GM12878 (cell line): ENCODE data around the gene PRR15L. TPM values are rescaled to one million over a fixed set of nuclear protein-coding genes. Genes with fewer than 3 reads are reported as not detected.

Experiments used
- ATAC-seq: fragments of 200-7000 bp; cut with Tn5 transposase; 3 replicates; pipeline ENCODE4 v1.9.1; 2020; ENCODE audit warnings: mild to moderate bottlenecking, moderate library complexity
- BruUV-seq: library from RNA; stranded (reverse); fragments of 400-500 nt; replicated peaks from 2 replicates; lab custom pipeline; 2021; lab: Mats Ljungman, UMichigan
- CTCF ChIA-PET: fragments of 300-600 bp; sonication (Branson Sonifier 250); formaldehyde crosslinking; extraction: SDS; loops from one replicate; lab custom pipeline; 2021; ENCODE audit warnings: inconsistent platforms; lab: Yijun Ruan, JAX
- POLR2A ChIA-PET: fragments of 350-600 bp; formaldehyde crosslinking; extraction: SDS; loops from one replicate; lab custom pipeline; 2021; ENCODE audit warnings: inconsistent platforms; lab: Charles Lee
- RAD21 ChIA-PET: fragments of 300-600 bp; sonication (Branson Sonifier 250); formaldehyde crosslinking; loops from one replicate; lab custom pipeline; 2023; ENCODE audit warnings: antibody characterized with exemption; ENCODE audit not compliant: unreplicated experiment; lab: Charles Lee
- SMC1A ChIA-PET: fragments of 300-600 bp; sonication (Branson Sonifier 250); formaldehyde crosslinking; loops from one replicate; lab custom pipeline; 2023; ENCODE audit not compliant: unreplicated experiment, uncharacterized antibody; lab: Charles Lee
- DNase-seq: peaks from one replicate; pipeline ENCODE4 v3.0.0-alpha.2; 2011; ENCODE audit warnings: low read depth, low spot score
- FAIRE-seq: peaks from 3 replicates; lab custom pipeline; 2011; peaks lifted over from hg19 to GRCh38; lab: Jason Lieb, UNC
- H2AFZ ChIP-seq: 2 replicates; pipeline ENCODE4 v1.6.0; 2011; ENCODE audit warnings: low read depth, low read length, control low read depth; ENCODE audit not compliant: control insufficient read depth
- H3K27ac ChIP-seq: 2 replicates; pipeline ENCODE4 v1.5.1; 2011; ENCODE audit warnings: control low read depth; ENCODE audit not compliant: control insufficient read depth, insufficient read depth
- H3K27me3 ChIP-seq, 2 experiments: replicated peaks in 1 of 2; 2 replicates each; pipeline versions ENCODE4 v1.6.0 to v1.6.1; 2011; ENCODE audit warnings: low read length in 1 of 2; ENCODE audit not compliant: control insufficient read depth in 2 of 2, insufficient read depth in 2 of 2
- H3K36me3 ChIP-seq, 2 experiments: 2 replicates each; pipeline ENCODE4 v1.5.1; 2011; ENCODE audit warnings: low read length in 1 of 2; ENCODE audit not compliant: control insufficient read depth in 2 of 2, insufficient read depth in 2 of 2
- H3K4me1 ChIP-seq: 2 replicates; pipeline ENCODE4 v1.6.1; 2011; ENCODE audit warnings: mild to moderate bottlenecking, low read length, moderate library complexity, mixed read lengths; ENCODE audit not compliant: control insufficient read depth, insufficient read depth
- H3K4me2 ChIP-seq: 2 replicates; pipeline ENCODE4 v1.6.0; 2011; ENCODE audit warnings: control low read depth; ENCODE audit not compliant: control insufficient read depth, insufficient read depth
- H3K4me3 ChIP-seq: fragments of 200-600 bp; sonication (generic); 2 replicates; pipeline ENCODE4 v1.5.1; 2016
- H3K79me2 ChIP-seq: 2 replicates; pipeline ENCODE4 v1.6.0; 2011; ENCODE audit warnings: low read length; ENCODE audit not compliant: control insufficient read depth, insufficient read depth
- H3K9ac ChIP-seq: 2 replicates; pipeline ENCODE4 v1.8.0; 2011; ENCODE audit warnings: low read length, control low read depth, mixed read lengths; ENCODE audit not compliant: control insufficient read depth, insufficient read depth
- H3K9me3 ChIP-seq: replicated peaks from 3 replicates; pipeline ENCODE4 v1.5.1; 2011; ENCODE audit warnings: mild to moderate bottlenecking, low read length; ENCODE audit not compliant: control insufficient read depth, insufficient read depth
- H4K20me1 ChIP-seq: 2 replicates; pipeline ENCODE4 v1.6.0; 2011; ENCODE audit not compliant: control insufficient read depth, insufficient read depth
- CHD1 ChIP-seq: IDR thresholded peaks from 2 replicates; pipeline ENCODE4 v1.6.1; 2012; ENCODE audit warnings: low read depth, low read length, improper control_type of control experiment
- CREB1 ChIP-seq: IDR thresholded peaks from 2 replicates; pipeline ENCODE4 v1.6.1; 2012; ENCODE audit warnings: low read depth, mild to moderate bottlenecking, inconsistent platforms
- HCFC1 ChIP-seq: fragments of 150-350 bp; IDR thresholded peaks from 2 replicates; pipeline ENCODE4 v1.6.1; 2014; ENCODE audit warnings: low read length
- HDAC6 ChIP-seq: fragments of 200-600 bp; sonication (generic); IDR thresholded peaks from one replicate; pipeline ENCODE4 v1.8.0; 2017; ENCODE audit warnings: antibody characterized with exemption; ENCODE audit not compliant: unreplicated experiment
- HDGF ChIP-seq: fragments of 450-650 bp; IDR thresholded peaks from 2 replicates; pipeline ENCODE4 v1.6.1; 2016; ENCODE audit warnings: antibody characterized with exemption
- IKZF2 ChIP-seq, 2 experiments: fragments of 450-650 bp; IDR thresholded peaks; 2 replicates each; pipeline ENCODE4 v1.6.1; 2017; ENCODE audit warnings: mild to moderate bottlenecking in 2 of 2, moderate library complexity in 2 of 2
- LARP7 ChIP-seq: fragments of 450-650 bp; IDR thresholded peaks from 2 replicates; pipeline ENCODE4 v1.6.1; 2017; ENCODE audit warnings: mild to moderate bottlenecking
- MEF2A ChIP-seq: IDR thresholded peaks from 2 replicates; pipeline ENCODE4 v1.6.1; 2011; ENCODE audit warnings: low read depth, mild to moderate bottlenecking, low read length, moderate library complexity; ENCODE audit not compliant: insufficient read depth
- POLR2AphosphoS2 ChIP-seq: IDR thresholded peaks from 2 replicates; pipeline ENCODE4 v1.6.1; 2011; ENCODE audit warnings: low read depth, mild to moderate bottlenecking, low read length, improper control_type of control experiment, moderate library complexity
- RUNX3 ChIP-seq: IDR thresholded peaks from 2 replicates; pipeline ENCODE4 v1.6.1; 2012; ENCODE audit warnings: low read length, inconsistent platforms
- TCF3 ChIP-seq: IDR thresholded peaks from 2 replicates; pipeline ENCODE4 v1.6.1; 2012; ENCODE audit warnings: low read depth, mild to moderate bottlenecking, low read length, borderline replicate concordance; ENCODE audit not compliant: insufficient read depth
- WGBS: methylation state at CpG from one replicate; pipeline ENCODE4 v1.1.6; 2016; ENCODE audit warnings: low lambda C conversion rate; ENCODE audit not compliant: insufficient replicate concordance, insufficient coverage; ENCODE audit errors: missing lambda C conversion rate; 5-methylcytosine and 5-hydroxymethylcytosine counted together
- in situ Hi-C: fragments of 300-500 bp; cut with MboI; formaldehyde crosslinking; loops from 9 replicates; pipeline ENCODE4 v1.14.3; 2018; ENCODE audit warnings: mixed read lengths
- intact Hi-C: fragments of 100-400 bp; cut with micrococcal nuclease; formaldehyde crosslinking; loops from one replicate; pipeline ENCODE4 v1.14.2; 2022; ENCODE audit not compliant: unreplicated experiment
- polyA plus RNA-seq, 11 experiments: library from polyadenylated mRNA; depleted of rRNA in 4 of 11; unstranded in 6 of 11; stranded (reverse) in 5 of 11; fragments of >200 nt; fragmentation: Nextera tagmentation in 4 of 11; fragmentation: Illumina TruSeq in 1 of 11; extraction: Ambion mirVana in 4 of 11; extraction: Trizol in 1 of 11; gene quantifications; 1 replicate in 1 of 11; 2 replicates in 10 of 11; pipeline versions ENCODE4 v1.2.1 to v1.2.3, GENCODE V29; 2011 to 2016; ENCODE audit warnings: inconsistent platforms in 2 of 11, missing spikeins in 2 of 11, low read depth in 1 of 11
- total RNA-seq, 4 experiments: library from RNA; depleted of rRNA in 3 of 4; stranded (reverse); fragments of >200 nt in 3 of 4; fragmentation: Illumina TruSeq in 1 of 4; extraction: Trizol in 1 of 4; gene quantifications; 2 replicates each; pipeline versions ENCODE4 v1.2.1 to v1.2.3, GENCODE V29; 2013 to 2021
- TF ChIP-seq, protein P1 (sequence below): fragments of 150-350 bp; IDR thresholded peaks from 2 replicates; pipeline ENCODE4 v1.6.1; 2014; ENCODE audit warnings: mild to moderate bottlenecking, low read depth, low read length

PRR15L gene
- total and polyA plus RNA-seq, 10 of the 15 experiments (the other 5 are each of a cell fraction or from before 2014, with no cell fraction given) = 0.11 to 0.18 TPM; not detected in 8

DNA sequence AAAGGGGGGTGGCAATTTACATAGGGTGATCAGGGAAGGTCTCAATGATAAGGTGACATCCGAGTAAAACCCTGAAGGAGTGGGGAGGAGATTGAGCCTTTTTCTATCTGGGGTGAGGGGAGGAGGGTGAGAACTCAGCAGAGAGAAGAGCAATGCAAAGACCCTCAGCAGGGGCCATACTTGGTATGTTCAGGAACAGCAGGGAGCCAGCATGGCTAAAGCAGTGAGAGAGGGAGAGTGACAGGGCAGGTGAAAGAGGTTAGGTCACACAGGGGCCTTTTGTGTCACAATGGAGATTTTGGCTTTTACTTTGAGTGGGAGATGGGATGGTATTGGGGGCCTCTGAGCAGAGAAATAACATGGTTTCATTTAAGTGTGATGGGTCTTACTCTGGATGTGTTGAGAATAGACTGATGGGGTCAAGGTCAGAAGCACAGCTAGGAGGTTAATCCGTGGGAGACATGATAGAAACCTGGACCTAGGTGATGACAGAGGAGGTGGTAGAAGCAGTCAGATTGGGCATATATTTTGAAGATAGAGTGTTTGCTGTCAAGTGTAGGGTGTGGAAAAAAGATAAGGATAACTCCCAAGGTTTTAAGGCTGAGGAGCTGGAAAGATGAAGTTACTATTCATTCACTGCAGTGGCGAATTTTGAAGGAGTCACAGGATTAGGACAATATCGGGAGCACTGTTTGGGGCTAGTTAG lies 55.5 kb downstream of the PRR15L start:
- TF ChIP-seq HDAC6 = no peak
- TF ChIP-seq MEF2A = no peak
- TF ChIP-seq HCFC1 = no peak
- no peak for TF ChIP-seq CREB1
- no peak for TF ChIP-seq TCF3
- TF ChIP-seq, protein P1, sequence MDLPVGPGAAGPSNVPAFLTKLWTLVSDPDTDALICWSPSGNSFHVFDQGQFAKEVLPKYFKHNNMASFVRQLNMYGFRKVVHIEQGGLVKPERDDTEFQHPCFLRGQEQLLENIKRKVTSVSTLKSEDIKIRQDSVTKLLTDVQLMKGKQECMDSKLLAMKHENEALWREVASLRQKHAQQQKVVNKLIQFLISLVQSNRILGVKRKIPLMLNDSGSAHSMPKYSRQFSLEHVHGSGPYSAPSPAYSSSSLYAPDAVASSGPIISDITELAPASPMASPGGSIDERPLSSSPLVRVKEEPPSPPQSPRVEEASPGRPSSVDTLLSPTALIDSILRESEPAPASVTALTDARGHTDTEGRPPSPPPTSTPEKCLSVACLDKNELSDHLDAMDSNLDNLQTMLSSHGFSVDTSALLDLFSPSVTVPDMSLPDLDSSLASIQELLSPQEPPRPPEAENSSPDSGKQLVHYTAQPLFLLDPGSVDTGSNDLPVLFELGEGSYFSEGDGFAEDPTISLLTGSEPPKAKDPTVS = no peak
- TF ChIP-seq IKZF2 (IDR thresholded peaks at IDR 0.05) = no peak
- no peak for TF ChIP-seq POLR2AphosphoS2
- TF ChIP-seq HDGF = no peak
- TF ChIP-seq CHD1 = no peak
- no peak for TF ChIP-seq LARP7
- TF ChIP-seq RUNX3 = no peak
- TF ChIP-seq, all 136 proteins: peak for 0
- in situ Hi-C loops = no loop called here
- peaks cover 0 to 6% of the 10 kb centered on the region in 2 experiments; a peak in 2 of 4 replicates for H3K36me3 ChIP-seq
- no peak overlapping the region for H3K4me2 ChIP-seq
- SMC1A ChIA-PET = interaction anchor here (1.0 kb wide), 1 partner anchor 29 kb away, joined by 3 read pairs; no protein-coding TSS in a partner anchor
- RAD21 ChIA-PET = no interaction called here
- H3K9me3 ChIP-seq = no peaks in the 10 kb centered on the region
- no peak overlapping the region for H3K27ac ChIP-seq
- H3K27me3 ChIP-seq = no peaks in the 10 kb centered on the region
- DNase-seq (no peak), ATAC-seq (no peak), FAIRE-seq (no peak)
- H3K4me3 ChIP-seq = no peak overlapping the region
- no peaks in the 10 kb centered on the region for H4K20me1 ChIP-seq
- peaks cover 8% of the 10 kb centered on the region for H3K79me2 ChIP-seq
- BruUV-seq = no TSS peak
- H3K9ac ChIP-seq = no peak overlapping the region
- CTCF ChIA-PET = interaction anchor here (0.7 to 1.0 kb wide), 2 partner anchors 44 to 116 kb away, joined by 3 to 4 read pairs; no protein-coding TSS in a partner anchor
- POLR2A ChIA-PET = no interaction called here
- peaks cover 4% of the 10 kb centered on the region; the same call in 1 of the 2 replicates for H3K4me1 ChIP-seq
- 76% methylated on average over 4 of the region's 4 CpGs for WGBS
- intact Hi-C loops = no loop called here
- no peak overlapping the region for H2AFZ ChIP-seq

Other genes starting within 250 kb of the PRR15L start
Only the 7 nearest of the 13 such genes appear.
- 33.3 and 39.3 TPM in 2 replicates for gene SCRN2, start 116.6 kb downstream of the PRR15L start, total RNA-seq (2014; rRNA removed)
- 13.5 TPM in 2 replicates for gene SCRN2, start 116.6 kb downstream of the PRR15L start, total RNA-seq (2014; rRNA removed; fragmentation: Illumina TruSeq; extraction: Trizol)
- 28.9 and 30.5 TPM in 2 replicates for gene SCRN2, start 116.6 kb downstream of the PRR15L start, total RNA-seq (2021)
- 9.7 and 15.4 TPM in 2 replicates for gene SCRN2, start 116.6 kb downstream of the PRR15L start, polyA plus RNA-seq (2011; rRNA removed)
- 3.0 and 10.8 TPM in 2 replicates for gene SCRN2, start 116.6 kb downstream of the PRR15L start, polyA plus RNA-seq (2014; fragmentation: Illumina TruSeq; extraction: Trizol)
- gene SCRN2, start 116.6 kb downstream of the PRR15L start, polyA plus RNA-seq (2014; fragmentation: Nextera tagmentation; extraction: Ambion mirVana) = 1 to 10 TPM in 1 of 2 experiments, under 1 TPM in 1; 0.34 to 1.9 TPM
- gene SCRN2, start 116.6 kb downstream of the PRR15L start, polyA plus RNA-seq (2014; rRNA removed) = 32.7 and 33.4 TPM in 2 replicates
- 10 to 100 TPM; 24.8 to 29.9 TPM for gene SCRN2, start 116.6 kb downstream of the PRR15L start, polyA plus RNA-seq (2016; fragmentation: Nextera tagmentation; extraction: Ambion mirVana)
- not detected in 2 replicates for gene SP6, start 106.7 kb downstream of the PRR15L start, total RNA-seq (2014; rRNA removed)
- 0.05 TPM in 1 of 2 replicates, not detected in the other for gene SP6, start 106.7 kb downstream of the PRR15L start, total RNA-seq (2014; rRNA removed; fragmentation: Illumina TruSeq; extraction: Trizol)
- 0.05 TPM in 1 of 2 replicates, not detected in the other for gene SP6, start 106.7 kb downstream of the PRR15L start, total RNA-seq (2021)
- gene SP6, start 106.7 kb downstream of the PRR15L start, polyA plus RNA-seq (2011; rRNA removed) = 0.03 and 0.05 TPM in 2 replicates
- not detected in 2 replicates for gene SP6, start 106.7 kb downstream of the PRR15L start, polyA plus RNA-seq (2014; fragmentation: Illumina TruSeq; extraction: Trizol)
- not detected for gene SP6, start 106.7 kb downstream of the PRR15L start, polyA plus RNA-seq (2014; fragmentation: Nextera tagmentation; extraction: Ambion mirVana)
- 0.06 TPM in 1 of 2 replicates, not detected in the other for gene SP6, start 106.7 kb downstream of the PRR15L start, polyA plus RNA-seq (2014; rRNA removed)
- gene SP6, start 106.7 kb downstream of the PRR15L start, polyA plus RNA-seq (2016; fragmentation: Nextera tagmentation; extraction: Ambion mirVana) = under 1 TPM in 1 of 2 experiments, not detected in 1; 0.15 TPM
- gene SP2, start 61.6 kb downstream of the PRR15L start, total RNA-seq (2014; rRNA removed) = 1.8 and 2.1 TPM in 2 replicates
- gene SP2, start 61.6 kb downstream of the PRR15L start, total RNA-seq (2014; rRNA removed; fragmentation: Illumina TruSeq; extraction: Trizol) = 1.6 TPM in 2 replicates
- gene SP2, start 61.6 kb downstream of the PRR15L start, total RNA-seq (2021) = 16.8 and 17.9 TPM in 2 replicates
- gene SP2, start 61.6 kb downstream of the PRR15L start, polyA plus RNA-seq (2011; rRNA removed) = 1.1 and 2.3 TPM in 2 replicates
- gene SP2, start 61.6 kb downstream of the PRR15L start, polyA plus RNA-seq (2014; fragmentation: Illumina TruSeq; extraction: Trizol) = 12.9 and 19.1 TPM in 2 replicates
- 1 to 10 TPM; 1.2 to 1.9 TPM for gene SP2, start 61.6 kb downstream of the PRR15L start, polyA plus RNA-seq (2014; fragmentation: Nextera tagmentation; extraction: Ambion mirVana)
- gene SP2, start 61.6 kb downstream of the PRR15L start, polyA plus RNA-seq (2014; rRNA removed) = 7.3 and 10.4 TPM in 2 replicates
- 10 to 100 TPM; 17.6 to 18.0 TPM for gene SP2, start 61.6 kb downstream of the PRR15L start, polyA plus RNA-seq (2016; fragmentation: Nextera tagmentation; extraction: Ambion mirVana)
- gene PNPO, start 16.3 kb downstream of the PRR15L start, total RNA-seq (2014; rRNA removed) = 43.4 and 45.9 TPM in 2 replicates
- gene PNPO, start 16.3 kb downstream of the PRR15L start, total RNA-seq (2014; rRNA removed; fragmentation: Illumina TruSeq; extraction: Trizol) = 33.6 and 34.5 TPM in 2 replicates
- 47.9 and 52.6 TPM in 2 replicates for gene PNPO, start 16.3 kb downstream of the PRR15L start, total RNA-seq (2021)
- 22.1 and 30.1 TPM in 2 replicates for gene PNPO, start 16.3 kb downstream of the PRR15L start, polyA plus RNA-seq (2011; rRNA removed)
- 40.1 and 41.3 TPM in 2 replicates for gene PNPO, start 16.3 kb downstream of the PRR15L start, polyA plus RNA-seq (2014; fragmentation: Illumina TruSeq; extraction: Trizol)
- gene PNPO, start 16.3 kb downstream of the PRR15L start, polyA plus RNA-seq (2014; fragmentation: Nextera tagmentation; extraction: Ambion mirVana) = 10 to 100 TPM; 13.9 to 32.3 TPM
- gene PNPO, start 16.3 kb downstream of the PRR15L start, polyA plus RNA-seq (2014; rRNA removed) = 32.9 and 34.1 TPM in 2 replicates
- 10 to 100 TPM; 40.2 to 42.1 TPM for gene PNPO, start 16.3 kb downstream of the PRR15L start, polyA plus RNA-seq (2016; fragmentation: Nextera tagmentation; extraction: Ambion mirVana)
- 150 and 159 TPM in 2 replicates for gene CDK5RAP3, start 13.2 kb upstream of the PRR15L start, total RNA-seq (2014; rRNA removed)
- 92.1 and 99.9 TPM in 2 replicates for gene CDK5RAP3, start 13.2 kb upstream of the PRR15L start, total RNA-seq (2014; rRNA removed; fragmentation: Illumina TruSeq; extraction: Trizol)
- 168 and 177 TPM in 2 replicates for gene CDK5RAP3, start 13.2 kb upstream of the PRR15L start, total RNA-seq (2021)
- gene CDK5RAP3, start 13.2 kb upstream of the PRR15L start, polyA plus RNA-seq (2011; rRNA removed) = 101 and 127 TPM in 2 replicates
- gene CDK5RAP3, start 13.2 kb upstream of the PRR15L start, polyA plus RNA-seq (2014; fragmentation: Illumina TruSeq; extraction: Trizol) = 129 and 163 TPM in 2 replicates
- 100 to 1,000 TPM in 1 of 2 experiments, 10 to 100 TPM in 1; 69.4 to 160 TPM for gene CDK5RAP3, start 13.2 kb upstream of the PRR15L start, polyA plus RNA-seq (2014; fragmentation: Nextera tagmentation; extraction: Ambion mirVana)
- 204 and 209 TPM in 2 replicates for gene CDK5RAP3, start 13.2 kb upstream of the PRR15L start, polyA plus RNA-seq (2014; rRNA removed)
- 100 to 1,000 TPM; 223 to 237 TPM for gene CDK5RAP3, start 13.2 kb upstream of the PRR15L start, polyA plus RNA-seq (2016; fragmentation: Nextera tagmentation; extraction: Ambion mirVana)
- 0.93 and 1.6 TPM in 2 replicates for gene COPZ2, start 79.9 kb upstream of the PRR15L start, total RNA-seq (2014; rRNA removed)
- gene COPZ2, start 79.9 kb upstream of the PRR15L start, total RNA-seq (2014; rRNA removed; fragmentation: Illumina TruSeq; extraction: Trizol) = 2.3 and 2.7 TPM in 2 replicates
- 3.6 and 4.3 TPM in 2 replicates for gene COPZ2, start 79.9 kb upstream of the PRR15L start, total RNA-seq (2021)
- 0.20 and 0.27 TPM in 2 replicates for gene COPZ2, start 79.9 kb upstream of the PRR15L start, polyA plus RNA-seq (2011; rRNA removed)
- 1.8 and 3.3 TPM in 2 replicates for gene COPZ2, start 79.9 kb upstream of the PRR15L start, polyA plus RNA-seq (2014; fragmentation: Illumina TruSeq; extraction: Trizol)
- 1 to 10 TPM; 2.5 to 2.9 TPM for gene COPZ2, start 79.9 kb upstream of the PRR15L start, polyA plus RNA-seq (2014; fragmentation: Nextera tagmentation; extraction: Ambion mirVana)
- 2.7 and 3.1 TPM in 2 replicates for gene COPZ2, start 79.9 kb upstream of the PRR15L start, polyA plus RNA-seq (2014; rRNA removed)
- gene COPZ2, start 79.9 kb upstream of the PRR15L start, polyA plus RNA-seq (2016; fragmentation: Nextera tagmentation; extraction: Ambion mirVana) = 1 to 10 TPM; 2.0 to 3.2 TPM
- 16.5 and 16.8 TPM in 2 replicates for gene NFE2L1, start 90.5 kb upstream of the PRR15L start, total RNA-seq (2014; rRNA removed)
- gene NFE2L1, start 90.5 kb upstream of the PRR15L start, total RNA-seq (2014; rRNA removed; fragmentation: Illumina TruSeq; extraction: Trizol) = 36.2 and 39.9 TPM in 2 replicates
- gene NFE2L1, start 90.5 kb upstream of the PRR15L start, total RNA-seq (2021) = 62.3 and 72.8 TPM in 2 replicates
- gene NFE2L1, start 90.5 kb upstream of the PRR15L start, polyA plus RNA-seq (2011; rRNA removed) = 84.5 and 104 TPM in 2 replicates
- gene NFE2L1, start 90.5 kb upstream of the PRR15L start, polyA plus RNA-seq (2014; fragmentation: Illumina TruSeq; extraction: Trizol) = 60.5 and 63.8 TPM in 2 replicates
- gene NFE2L1, start 90.5 kb upstream of the PRR15L start, polyA plus RNA-seq (2014; fragmentation: Nextera tagmentation; extraction: Ambion mirVana) = 1 to 10 TPM; 3.8 to 4.1 TPM
- 44.7 and 48.6 TPM in 2 replicates for gene NFE2L1, start 90.5 kb upstream of the PRR15L start, polyA plus RNA-seq (2014; rRNA removed)
- gene NFE2L1, start 90.5 kb upstream of the PRR15L start, polyA plus RNA-seq (2016; fragmentation: Nextera tagmentation; extraction: Ambion mirVana) = 10 to 100 TPM; 11.1 to 11.5 TPM